ENCODE measurements around the gene CCDC148.
A peak's percentile ranks its signal among the peaks of the same experiment; 100 is the strongest.

CCDC148 gene

GRCh38 chr2:158486150-158486969, 29.8 kb upstream of the CCDC148 start:
- in situ Hi-C loops (cut with MboI; ENCODE audit: low pct_unique_long_range_greater_than_20kb, low sequenced_read_pairs, unreplicated experiment): no loop called here
- no peak for TF ChIP-seq CTCF (IDR thresholded peaks at IDR 0.05; ENCODE audit: extremely low read depth, insufficient read depth, missing control alignments)
- no peak for DNase-seq (ENCODE audit: low spot score)

- peak; percentile 64 for DNase-seq (ENCODE audit: low spot score)
- in situ Hi-C loops (cut with MboI; ENCODE audit: low pct_unique_long_range_greater_than_20kb, low sequenced_read_pairs, unreplicated experiment): no loop called here
- TF ChIP-seq CTCF (IDR thresholded peaks at IDR 0.05; ENCODE audit: extremely low read depth, insufficient read depth, missing control alignments): no peak
Measured at GRCh38 chr2:158484892-158485556, 28.5 kb upstream of the CCDC148 start.

GRCh38 chr2:158482594-158482993, 26.0 kb upstream of the CCDC148 start:
- in situ Hi-C loops (cut with MboI; ENCODE audit: low pct_unique_long_range_greater_than_20kb, low sequenced_read_pairs, unreplicated experiment): no loop called here
- DNase-seq (ENCODE audit: low spot score): no peak

GRCh38 chr2:158481116-158481515, 24.6 kb upstream of the CCDC148 start:
- TF ChIP-seq CTCF (IDR thresholded peaks at IDR 0.05; ENCODE audit: extremely low read depth, insufficient read depth, missing control alignments): no peak
- no peak for DNase-seq (ENCODE audit: low spot score)
- in situ Hi-C loops (cut with MboI; ENCODE audit: low pct_unique_long_range_greater_than_20kb, low sequenced_read_pairs, unreplicated experiment): no loop called here

More at GRCh38 chr2:158482594-158482993, 26.0 kb upstream of the CCDC148 start:
- no peak for TF ChIP-seq CTCF (IDR thresholded peaks at IDR 0.05; ENCODE audit: extremely low read depth, insufficient read depth, missing control alignments)

GRCh38 chr2:158478816-158479215, 22.3 kb upstream of the CCDC148 start:
- in situ Hi-C loops (cut with MboI; ENCODE audit: low pct_unique_long_range_greater_than_20kb, low sequenced_read_pairs, unreplicated experiment): no loop called here
- no peak for TF ChIP-seq CTCF (IDR thresholded peaks at IDR 0.05; ENCODE audit: extremely low read depth, insufficient read depth, missing control alignments)
- no peak for DNase-seq (ENCODE audit: low spot score)

GRCh38 chr2:158478237-158478636, 21.7 kb upstream of the CCDC148 start:
- in situ Hi-C loops (cut with MboI; ENCODE audit: low pct_unique_long_range_greater_than_20kb, low sequenced_read_pairs, unreplicated experiment): no loop called here
- TF ChIP-seq CTCF (IDR thresholded peaks at IDR 0.05; ENCODE audit: extremely low read depth, insufficient read depth, missing control alignments): no peak
- DNase-seq (ENCODE audit: low spot score): no peak

All from GM13977 (cell line).